HEK293 (cell line): Measurements from ENCODE around the gene PLEKHM2.

Source experiments
- CTCF ChIA-PET: fragments of 350-600 bp; formaldehyde crosslinking; extraction: SDS; loops from one replicate; lab custom pipeline; 2021; ENCODE audit warnings: antibody characterized with exemption; lab: Yijun Ruan, JAX
- POLR2A ChIA-PET: fragments of 300-600 bp; formaldehyde crosslinking; extraction: SDS; loops from one replicate; lab custom pipeline; 2020; ENCODE audit warnings: antibody characterized with exemption, inconsistent platforms; lab: Yijun Ruan, JAX
- H3K27ac ChIP-seq: fragments of 200-500 bp; sonication (Bioruptor generic); 2 replicates; pipeline ENCODE4 v1.5.1; 2014; ENCODE audit warnings: low read depth, low read length, control low read depth, inconsistent platforms; ENCODE audit errors: extremely low read depth
- H3K36me3 ChIP-seq, 2 experiments: fragments of 200-500 bp in 1 of 2; sonication (Bioruptor generic) in 1 of 2; 1 replicate in 1 of 2; 2 replicates in 1 of 2; pipeline ENCODE4 v1.5.1; 2014 to 2017; ENCODE audit warnings: inconsistent platforms in 2 of 2, low read length in 2 of 2; ENCODE audit not compliant: control insufficient read depth in 2 of 2, insufficient read depth in 1 of 2
- H3K4me1 ChIP-seq: fragments of 200-500 bp; sonication (Bioruptor generic); 2 replicates; pipeline ENCODE4 v1.5.1; 2014; ENCODE audit warnings: mild to moderate bottlenecking, low read length, inconsistent platforms; ENCODE audit not compliant: control insufficient read depth, insufficient read depth
- H3K4me3 ChIP-seq: 2 replicates; pipeline ENCODE4 v1.5.1; 2011; ENCODE audit warnings: low read depth, mild to moderate bottlenecking, control low read depth, low read length, moderate library complexity
- H3K9me3 ChIP-seq: fragments of 200-500 bp; sonication (Bioruptor generic); 2 replicates; pipeline ENCODE4 v1.5.1; 2014; ENCODE audit warnings: low read depth, low read length, inconsistent platforms; ENCODE audit not compliant: control insufficient read depth, insufficient read depth
- FEZF1 ChIP-seq: fragments of 450-650 bp; formaldehyde crosslinking; IDR thresholded peaks from 2 replicates; pipeline ENCODE4 v1.5.1; 2016; ENCODE audit warnings: missing biosample characterization, missing genetic modification characterization
- GLI4 ChIP-seq: fragments of 450-650 bp; formaldehyde crosslinking; IDR thresholded peaks from 2 replicates; pipeline ENCODE4 v1.5.1; 2016; ENCODE audit warnings: missing biosample characterization, missing genetic modification characterization
- GLIS2 ChIP-seq: fragments of 450-650 bp; formaldehyde crosslinking; IDR thresholded peaks from 2 replicates; pipeline ENCODE4 v1.5.1; 2016; ENCODE audit warnings: missing biosample characterization, missing genetic modification characterization
- KLF7 ChIP-seq: fragments of 450-650 bp; formaldehyde crosslinking; IDR thresholded peaks from 2 replicates; pipeline ENCODE4 v1.5.1; 2016; ENCODE audit warnings: missing biosample characterization, missing genetic modification characterization, borderline replicate concordance
- OSR2 ChIP-seq: fragments of 450-650 bp; formaldehyde crosslinking; IDR thresholded peaks from 2 replicates; pipeline ENCODE4 v1.5.1; 2016; ENCODE audit warnings: missing biosample characterization, missing genetic modification characterization
- RBAK ChIP-seq: fragments of 450-650 bp; formaldehyde crosslinking; IDR thresholded peaks from 2 replicates; pipeline ENCODE4 v1.5.1; 2016; ENCODE audit warnings: missing biosample characterization, missing genetic modification characterization
- YY1 ChIP-seq: fragments of 450-650 bp; formaldehyde crosslinking; IDR thresholded peaks from 2 replicates; pipeline ENCODE4 v1.5.1; 2018; ENCODE audit warnings: missing biosample characterization, missing genetic modification characterization
- ZNF16 ChIP-seq: fragments of 450-650 bp; formaldehyde crosslinking; IDR thresholded peaks from 2 replicates; pipeline ENCODE4 v1.5.1; 2016; ENCODE audit warnings: low read depth, missing biosample characterization, missing genetic modification characterization
- ZNF394 ChIP-seq: fragments of 450-650 bp; formaldehyde crosslinking; IDR thresholded peaks from 2 replicates; pipeline ENCODE4 v1.5.1; 2016; ENCODE audit warnings: missing biosample characterization, missing genetic modification characterization, mild to moderate bottlenecking, moderate library complexity, borderline replicate concordance
- ZNF585B ChIP-seq: fragments of 450-650 bp; formaldehyde crosslinking; IDR thresholded peaks from 2 replicates; pipeline ENCODE4 v1.5.1; 2016; ENCODE audit warnings: missing biosample characterization, missing genetic modification characterization
- ZNF660 ChIP-seq: fragments of 450-650 bp; IDR thresholded peaks from 2 replicates; pipeline ENCODE4 v1.5.1; 2018; ENCODE audit warnings: missing biosample characterization, mild to moderate bottlenecking, missing genetic modification characterization
- ZNF670 ChIP-seq: fragments of 450-650 bp; formaldehyde crosslinking; IDR thresholded peaks from 2 replicates; pipeline ENCODE4 v1.5.1; 2016; ENCODE audit warnings: missing biosample characterization, missing genetic modification characterization, low read depth
- ZNF747 ChIP-seq: fragments of 450-650 bp; formaldehyde crosslinking; IDR thresholded peaks from 2 replicates; pipeline ENCODE4 v1.5.1; 2016; ENCODE audit warnings: missing biosample characterization, missing genetic modification characterization
- ZNF785 ChIP-seq: fragments of 450-650 bp; formaldehyde crosslinking; IDR thresholded peaks from 2 replicates; pipeline ENCODE4 v1.5.1; 2016; ENCODE audit warnings: missing biosample characterization, missing genetic modification characterization
- ZNF830 ChIP-seq: fragments of 450-650 bp; IDR thresholded peaks from 2 replicates; pipeline ENCODE4 v1.5.0; 2018; ENCODE audit warnings: missing biosample characterization, missing genetic modification characterization, low read depth, mild to moderate bottlenecking, moderate library complexity
- ZSCAN23 ChIP-seq: fragments of 450-650 bp; formaldehyde crosslinking; IDR thresholded peaks from 2 replicates; pipeline ENCODE4 v1.5.1; 2016; ENCODE audit warnings: missing biosample characterization, missing genetic modification characterization
- TF ChIP-seq, protein P1 (sequence below): fragments of 450-650 bp; formaldehyde crosslinking; conservative IDR thresholded peaks from 2 replicates; pipeline ENCODE4 v1.5.1; 2016; ENCODE audit warnings: low read depth, missing biosample characterization, missing genetic modification characterization
- TF ChIP-seq, protein P2 (sequence below): fragments of 450-650 bp; formaldehyde crosslinking; IDR thresholded peaks from 2 replicates; pipeline ENCODE4 v1.5.1; 2016; ENCODE audit warnings: missing biosample characterization, missing genetic modification characterization
- TF ChIP-seq, protein P3 (sequence below): fragments of 450-650 bp; formaldehyde crosslinking; IDR thresholded peaks from 2 replicates; pipeline ENCODE4 v1.5.1; 2017; ENCODE audit warnings: missing biosample characterization, missing genetic modification characterization
- TF ChIP-seq, protein P4 (sequence below): fragments of 450-650 bp; formaldehyde crosslinking; IDR thresholded peaks from 2 replicates; pipeline ENCODE4 v1.5.1; 2016; ENCODE audit warnings: missing biosample characterization, missing genetic modification characterization

Gene PLEKHM2

DNA sequence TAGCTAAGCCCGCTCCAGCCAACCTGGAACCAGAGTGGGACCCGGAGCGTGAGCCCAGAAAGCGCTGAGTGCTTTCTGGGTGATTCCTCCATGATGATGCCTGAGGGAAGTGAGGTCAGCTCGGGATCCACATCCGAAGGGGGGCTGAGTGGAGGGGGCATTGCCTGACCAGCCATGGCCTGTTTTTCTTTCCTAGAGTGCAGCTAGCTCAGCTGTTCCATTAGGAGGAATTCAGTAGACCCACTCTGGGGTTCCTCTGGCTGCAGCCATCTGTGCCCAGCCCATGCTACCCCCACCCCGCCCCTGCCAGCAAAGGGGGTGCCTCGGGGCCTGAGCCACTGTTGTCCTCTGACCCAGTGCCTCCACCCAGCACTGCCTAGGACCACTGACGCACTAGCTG lies 42.4 kb downstream of the PLEKHM2 start:
- H3K36me3 ChIP-seq: peaks cover 4 to 91% of the 10 kb centered on the region in 2 experiments; a peak in 1 of 3 replicates
- TF ChIP-seq KLF7 (tag by site-specific recombination) (no peak), OSR2 (no peak), ZNF785 (tag by site-specific recombination) (no peak), ZNF585B (tag by site-specific recombination) (no peak), ZNF830 (tag by site-specific recombination) (no peak)
- no peak overlapping the region for H3K4me3 ChIP-seq
- no peaks in the 10 kb centered on the region for H3K9me3 ChIP-seq
- no peaks in the 10 kb centered on the region for H3K4me1 ChIP-seq
- POLR2A ChIA-PET: no interaction called here
- no peak overlapping the region for H3K27ac ChIP-seq
- CTCF ChIA-PET: interaction anchor here (0.9 kb wide), 1 partner anchor 15 kb away, joined by 4 read pairs; no protein-coding TSS in a partner anchor

DNA sequence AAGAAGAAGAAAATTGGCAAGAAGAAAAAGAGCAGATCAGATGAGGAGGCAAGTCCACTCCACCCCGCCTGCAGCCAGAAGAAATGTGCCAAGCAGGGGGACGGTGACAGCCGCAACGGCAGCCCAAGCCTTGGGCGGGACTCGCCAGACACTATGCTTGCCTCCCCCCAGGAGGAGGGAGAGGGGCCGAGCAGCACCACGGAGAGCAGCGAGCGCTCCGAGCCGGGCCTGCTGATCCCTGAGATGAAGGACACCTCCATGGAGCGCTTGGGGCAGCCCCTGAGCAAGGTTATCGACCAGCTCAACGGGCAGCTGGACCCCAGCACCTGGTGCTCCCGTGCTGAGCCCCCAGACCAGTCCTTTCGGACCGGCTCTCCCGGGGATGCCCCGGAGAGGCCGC lies 42.9 kb downstream of the PLEKHM2 start:
- POLR2A ChIA-PET: no interaction called here
- H3K4me3 ChIP-seq: no peak overlapping the region
- TF ChIP-seq GLI4 (no peak), ZNF16 (no peak), ZNF670 (tag by site-specific recombination) (no peak), GLIS2 (tag by site-specific recombination) (no peak)
- TF ChIP-seq, protein P1, sequence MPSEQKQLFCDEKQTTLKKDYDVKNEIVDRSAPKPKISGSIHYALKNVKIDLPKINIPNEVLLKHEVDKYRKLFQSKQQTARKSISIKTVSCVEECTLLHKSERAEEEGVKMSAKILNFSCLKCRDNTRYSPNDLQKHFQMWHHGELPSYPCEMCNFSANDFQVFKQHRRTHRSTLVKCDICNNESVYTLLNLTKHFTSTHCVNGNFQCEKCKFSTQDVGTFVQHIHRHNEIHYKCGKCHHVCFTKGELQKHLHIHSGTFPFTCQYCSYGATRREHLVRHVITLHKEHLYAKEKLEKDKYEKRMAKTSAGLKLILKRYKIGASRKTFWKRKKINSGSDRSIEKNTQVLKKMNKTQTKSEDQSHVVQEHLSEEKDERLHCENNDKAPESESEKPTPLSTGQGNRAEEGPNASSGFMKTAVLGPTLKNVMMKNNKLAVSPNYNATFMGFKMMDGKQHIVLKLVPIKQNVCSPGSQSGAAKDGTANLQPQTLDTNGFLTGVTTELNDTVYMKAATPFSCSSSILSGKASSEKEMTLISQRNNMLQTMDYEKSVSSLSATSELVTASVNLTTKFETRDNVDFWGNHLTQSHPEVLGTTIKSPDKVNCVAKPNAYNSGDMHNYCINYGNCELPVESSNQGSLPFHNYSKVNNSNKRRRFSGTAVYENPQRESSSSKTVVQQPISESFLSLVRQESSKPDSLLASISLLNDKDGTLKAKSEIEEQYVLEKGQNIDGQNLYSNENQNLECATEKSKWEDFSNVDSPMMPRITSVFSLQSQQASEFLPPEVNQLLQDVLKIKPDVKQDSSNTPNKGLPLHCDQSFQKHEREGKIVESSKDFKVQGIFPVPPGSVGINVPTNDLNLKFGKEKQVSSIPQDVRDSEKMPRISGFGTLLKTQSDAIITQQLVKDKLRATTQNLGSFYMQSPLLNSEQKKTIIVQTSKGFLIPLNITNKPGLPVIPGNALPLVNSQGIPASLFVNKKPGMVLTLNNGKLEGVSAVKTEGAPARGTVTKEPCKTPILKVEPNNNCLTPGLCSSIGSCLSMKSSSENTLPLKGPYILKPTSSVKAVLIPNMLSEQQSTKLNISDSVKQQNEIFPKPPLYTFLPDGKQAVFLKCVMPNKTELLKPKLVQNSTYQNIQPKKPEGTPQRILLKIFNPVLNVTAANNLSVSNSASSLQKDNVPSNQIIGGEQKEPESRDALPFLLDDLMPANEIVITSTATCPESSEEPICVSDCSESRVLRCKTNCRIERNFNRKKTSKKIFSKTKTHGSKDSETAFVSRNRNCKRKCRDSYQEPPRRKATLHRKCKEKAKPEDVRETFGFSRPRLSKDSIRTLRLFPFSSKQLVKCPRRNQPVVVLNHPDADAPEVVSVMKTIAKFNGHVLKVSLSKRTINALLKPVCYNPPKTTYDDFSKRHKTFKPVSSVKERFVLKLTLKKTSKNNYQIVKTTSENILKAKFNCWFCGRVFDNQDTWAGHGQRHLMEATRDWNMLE: no peak
- TF ChIP-seq, protein P2, sequence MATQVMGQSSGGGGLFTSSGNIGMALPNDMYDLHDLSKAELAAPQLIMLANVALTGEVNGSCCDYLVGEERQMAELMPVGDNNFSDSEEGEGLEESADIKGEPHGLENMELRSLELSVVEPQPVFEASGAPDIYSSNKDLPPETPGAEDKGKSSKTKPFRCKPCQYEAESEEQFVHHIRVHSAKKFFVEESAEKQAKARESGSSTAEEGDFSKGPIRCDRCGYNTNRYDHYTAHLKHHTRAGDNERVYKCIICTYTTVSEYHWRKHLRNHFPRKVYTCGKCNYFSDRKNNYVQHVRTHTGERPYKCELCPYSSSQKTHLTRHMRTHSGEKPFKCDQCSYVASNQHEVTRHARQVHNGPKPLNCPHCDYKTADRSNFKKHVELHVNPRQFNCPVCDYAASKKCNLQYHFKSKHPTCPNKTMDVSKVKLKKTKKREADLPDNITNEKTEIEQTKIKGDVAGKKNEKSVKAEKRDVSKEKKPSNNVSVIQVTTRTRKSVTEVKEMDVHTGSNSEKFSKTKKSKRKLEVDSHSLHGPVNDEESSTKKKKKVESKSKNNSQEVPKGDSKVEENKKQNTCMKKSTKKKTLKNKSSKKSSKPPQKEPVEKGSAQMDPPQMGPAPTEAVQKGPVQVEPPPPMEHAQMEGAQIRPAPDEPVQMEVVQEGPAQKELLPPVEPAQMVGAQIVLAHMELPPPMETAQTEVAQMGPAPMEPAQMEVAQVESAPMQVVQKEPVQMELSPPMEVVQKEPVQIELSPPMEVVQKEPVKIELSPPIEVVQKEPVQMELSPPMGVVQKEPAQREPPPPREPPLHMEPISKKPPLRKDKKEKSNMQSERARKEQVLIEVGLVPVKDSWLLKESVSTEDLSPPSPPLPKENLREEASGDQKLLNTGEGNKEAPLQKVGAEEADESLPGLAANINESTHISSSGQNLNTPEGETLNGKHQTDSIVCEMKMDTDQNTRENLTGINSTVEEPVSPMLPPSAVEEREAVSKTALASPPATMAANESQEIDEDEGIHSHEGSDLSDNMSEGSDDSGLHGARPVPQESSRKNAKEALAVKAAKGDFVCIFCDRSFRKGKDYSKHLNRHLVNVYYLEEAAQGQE (tag by site-specific recombination): peak; percentile 91
- TF ChIP-seq, all 188 proteins: peak for 1
- no peaks in the 10 kb centered on the region for H3K4me1 ChIP-seq
- CTCF ChIA-PET: interaction anchor here (0.9 kb wide), 1 partner anchor 15 kb away, joined by 4 read pairs; no protein-coding TSS in a partner anchor
- H3K36me3 ChIP-seq: peaks cover 2 to 91% of the 10 kb centered on the region in 2 experiments; a peak in 1 of 3 replicates
- no peak overlapping the region for H3K27ac ChIP-seq
- H3K9me3 ChIP-seq: no peaks in the 10 kb centered on the region

DNA sequence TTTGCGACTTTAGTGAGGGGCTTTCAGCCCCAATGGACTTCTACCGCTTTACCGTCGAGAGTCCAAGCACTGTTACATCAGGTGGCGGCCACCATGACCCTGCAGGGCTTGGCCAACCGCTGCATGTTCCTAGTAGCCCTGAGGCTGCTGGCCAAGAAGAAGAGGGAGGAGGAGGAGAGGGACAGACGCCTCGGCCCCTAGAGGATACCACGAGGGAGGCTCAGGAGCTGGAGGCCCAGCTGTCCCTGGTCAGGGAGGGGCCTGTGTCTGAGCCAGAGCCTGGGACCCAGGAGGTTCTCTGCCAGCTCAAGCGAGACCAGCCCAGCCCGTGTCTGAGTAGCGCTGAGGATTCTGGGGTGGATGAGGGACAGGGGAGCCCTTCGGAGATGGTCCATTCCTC lies 43.3 kb downstream of the PLEKHM2 start:
- ChIA-PET POLR2A (no interaction called here), CTCF (interaction anchor here (0.6 kb wide), 1 partner anchor 133 kb away, joined by 3 read pairs; no protein-coding TSS in a partner anchor)
- H3K9me3 ChIP-seq: no peaks in the 10 kb centered on the region
- no peak overlapping the region for H3K27ac ChIP-seq
- H3K4me1 ChIP-seq: no peaks in the 10 kb centered on the region
- no peak overlapping the region for H3K4me3 ChIP-seq
- H3K36me3 ChIP-seq: peaks cover 0 to 91% of the 10 kb centered on the region in 2 experiments; a peak in 1 of 3 replicates
- TF ChIP-seq ZNF394 (tag by site-specific recombination) (no peak), RBAK (tag by site-specific recombination) (no peak), FEZF1 (tag by site-specific recombination) (no peak), ZNF747 (tag by site-specific recombination) (no peak), YY1 (tag by site-specific recombination) (no peak), ZNF660 (tag by site-specific recombination) (no peak), OSR2 (no peak), ZSCAN23 (no peak)
- TF ChIP-seq, protein P3, sequence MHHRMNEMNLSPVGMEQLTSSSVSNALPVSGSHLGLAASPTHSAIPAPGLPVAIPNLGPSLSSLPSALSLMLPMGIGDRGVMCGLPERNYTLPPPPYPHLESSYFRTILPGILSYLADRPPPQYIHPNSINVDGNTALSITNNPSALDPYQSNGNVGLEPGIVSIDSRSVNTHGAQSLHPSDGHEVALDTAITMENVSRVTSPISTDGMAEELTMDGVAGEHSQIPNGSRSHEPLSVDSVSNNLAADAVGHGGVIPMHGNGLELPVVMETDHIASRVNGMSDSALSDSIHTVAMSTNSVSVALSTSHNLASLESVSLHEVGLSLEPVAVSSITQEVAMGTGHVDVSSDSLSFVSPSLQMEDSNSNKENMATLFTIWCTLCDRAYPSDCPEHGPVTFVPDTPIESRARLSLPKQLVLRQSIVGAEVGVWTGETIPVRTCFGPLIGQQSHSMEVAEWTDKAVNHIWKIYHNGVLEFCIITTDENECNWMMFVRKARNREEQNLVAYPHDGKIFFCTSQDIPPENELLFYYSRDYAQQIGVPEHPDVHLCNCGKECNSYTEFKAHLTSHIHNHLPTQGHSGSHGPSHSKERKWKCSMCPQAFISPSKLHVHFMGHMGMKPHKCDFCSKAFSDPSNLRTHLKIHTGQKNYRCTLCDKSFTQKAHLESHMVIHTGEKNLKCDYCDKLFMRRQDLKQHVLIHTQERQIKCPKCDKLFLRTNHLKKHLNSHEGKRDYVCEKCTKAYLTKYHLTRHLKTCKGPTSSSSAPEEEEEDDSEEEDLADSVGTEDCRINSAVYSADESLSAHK: no peak
- TF ChIP-seq, protein P4, sequence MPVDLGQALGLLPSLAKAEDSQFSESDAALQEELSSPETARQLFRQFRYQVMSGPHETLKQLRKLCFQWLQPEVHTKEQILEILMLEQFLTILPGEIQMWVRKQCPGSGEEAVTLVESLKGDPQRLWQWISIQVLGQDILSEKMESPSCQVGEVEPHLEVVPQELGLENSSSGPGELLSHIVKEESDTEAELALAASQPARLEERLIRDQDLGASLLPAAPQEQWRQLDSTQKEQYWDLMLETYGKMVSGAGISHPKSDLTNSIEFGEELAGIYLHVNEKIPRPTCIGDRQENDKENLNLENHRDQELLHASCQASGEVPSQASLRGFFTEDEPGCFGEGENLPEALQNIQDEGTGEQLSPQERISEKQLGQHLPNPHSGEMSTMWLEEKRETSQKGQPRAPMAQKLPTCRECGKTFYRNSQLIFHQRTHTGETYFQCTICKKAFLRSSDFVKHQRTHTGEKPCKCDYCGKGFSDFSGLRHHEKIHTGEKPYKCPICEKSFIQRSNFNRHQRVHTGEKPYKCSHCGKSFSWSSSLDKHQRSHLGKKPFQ (tag by site-specific recombination): no peak
